Osteocyte (in vitro differentiated cells): ENCODE data around the gene DPP10. TPM values are rescaled to one million over a fixed set of nuclear protein-coding genes. Genes with fewer than 3 reads are reported as not detected.

Experiments
- DNase-seq: peaks from one replicate; pipeline ENCODE4 v3.0.0; 2021; ENCODE audit warnings: mixed read lengths; ENCODE audit not compliant: unreplicated experiment; ENCODE audit errors: extremely low spot score
- H3K27ac Mint-ChIP-seq: one replicate; pipeline ENCODE4 v1.8.0; 2021; ENCODE audit warnings: mild to moderate bottlenecking, mixed read lengths; ENCODE audit not compliant: unreplicated experiment
- H3K27me3 Mint-ChIP-seq: one replicate; pipeline ENCODE4 v1.8.0; 2021; ENCODE audit warnings: mixed read lengths; ENCODE audit not compliant: unreplicated experiment
- H3K36me3 Mint-ChIP-seq: one replicate; pipeline ENCODE4 v1.8.0; 2021; ENCODE audit warnings: mixed read lengths; ENCODE audit not compliant: unreplicated experiment
- H3K4me1 Mint-ChIP-seq: one replicate; pipeline ENCODE4 v1.8.0; 2021; ENCODE audit warnings: mixed read lengths; ENCODE audit not compliant: unreplicated experiment
- H3K4me3 Mint-ChIP-seq: one replicate; pipeline ENCODE4 v1.8.0; 2021; ENCODE audit warnings: mild to moderate bottlenecking, moderate library complexity, mixed read lengths; ENCODE audit not compliant: unreplicated experiment
- H3K9me3 Mint-ChIP-seq: one replicate; pipeline ENCODE4 v1.8.0; 2021; ENCODE audit warnings: mixed read lengths; ENCODE audit not compliant: unreplicated experiment
- CTCF ChIP-seq: fragments of 200-600 bp; sonication (generic); IDR thresholded peaks from 2 replicates; pipeline ENCODE4 v1.5.0; 2021; ENCODE audit warnings: antibody characterized with exemption, mild to moderate bottlenecking, moderate library complexity
- total RNA-seq: library from RNA; stranded (reverse); gene quantifications from 2 replicates; pipeline ENCODE4 v1.2.1, GENCODE V29; 2021

DPP10 gene
- total RNA-seq, 1 donor from 2014 or later, result not detected

DNA sequence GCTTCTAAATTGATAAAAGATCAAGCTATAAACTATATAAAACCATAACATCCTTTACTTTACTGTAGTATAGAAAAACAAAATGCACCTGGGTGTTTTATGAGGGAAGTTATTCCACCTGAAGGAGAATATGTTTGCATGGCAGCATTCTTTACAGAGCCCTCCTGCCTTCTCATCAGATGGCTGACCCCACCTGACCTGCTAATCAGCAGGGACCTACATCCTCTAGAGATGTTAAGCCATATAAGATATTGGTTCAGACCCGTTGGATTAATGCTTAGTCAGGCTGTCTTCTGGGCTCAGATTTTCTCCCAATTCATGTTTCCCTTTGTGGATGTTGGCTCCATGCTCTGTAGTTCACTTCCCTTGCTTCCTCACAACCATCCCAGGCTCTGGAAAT lies 414.8 kb downstream of the DPP10 start:
- Mint-ChIP-seq H3K9me3 (peaks cover 5% of the 10 kb centered on the region), H3K36me3 (no peaks in the 10 kb centered on the region), H3K27ac (no peak overlapping the region), H3K4me3 (no peak overlapping the region), H3K27me3 (no peaks in the 10 kb centered on the region), H3K4me1 (no peaks in the 10 kb centered on the region)
- TF ChIP-seq CTCF, result no peak
- DNase-seq, result no peak

GRCh38 chr2:114859726-114860510 lies 417.5 kb downstream of the DPP10 start:
- Mint-ChIP-seq H3K36me3 (no peaks in the 10 kb centered on the region), H3K4me1 (no peaks in the 10 kb centered on the region), H3K4me3 (no peak overlapping the region), H3K27ac (no peak overlapping the region), H3K27me3 (no peaks in the 10 kb centered on the region), H3K9me3 (peaks cover 12% of the 10 kb centered on the region)
- no peak for TF ChIP-seq CTCF
- no peak for DNase-seq

DNA sequence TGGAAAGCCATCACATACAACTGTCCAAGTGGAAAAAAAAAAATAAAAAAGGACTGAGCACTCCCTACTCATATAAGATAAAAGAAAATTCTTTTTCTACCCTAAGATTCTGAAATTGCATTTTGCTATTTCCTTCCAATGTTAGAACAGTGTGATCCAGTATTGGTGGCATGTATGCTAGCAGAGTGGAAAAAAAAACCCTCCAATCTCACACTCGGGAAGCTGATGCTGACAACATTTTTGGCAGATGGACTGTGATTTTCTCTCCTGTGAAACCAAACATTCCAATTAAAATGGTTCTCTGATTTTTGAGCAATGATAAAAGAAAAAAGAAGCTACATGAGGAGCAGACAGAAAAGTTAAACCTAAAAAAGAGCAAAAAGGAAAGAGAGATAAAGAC lies 419.8 kb downstream of the DPP10 start:
- Mint-ChIP-seq H3K4me1 (no peaks in the 10 kb centered on the region), H3K27ac (no peak overlapping the region), H3K4me3 (no peak overlapping the region), H3K36me3 (no peaks in the 10 kb centered on the region), H3K27me3 (no peaks in the 10 kb centered on the region), H3K9me3 (peaks cover 17% of the 10 kb centered on the region)
- TF ChIP-seq CTCF, result no peak
- DNase-seq, result no peak

- Mint-ChIP-seq H3K27me3 (no peaks in the 10 kb centered on the region), H3K9me3 (peaks cover 29% of the 10 kb centered on the region), H3K4me3 (no peak overlapping the region), H3K27ac (no peak overlapping the region), H3K4me1 (no peaks in the 10 kb centered on the region), H3K36me3 (no peaks in the 10 kb centered on the region)
- no peak for TF ChIP-seq CTCF
- no peak for DNase-seq
Measured at GRCh38 chr2:114864901-114865300, 422.5 kb downstream of the DPP10 start.

DNA sequence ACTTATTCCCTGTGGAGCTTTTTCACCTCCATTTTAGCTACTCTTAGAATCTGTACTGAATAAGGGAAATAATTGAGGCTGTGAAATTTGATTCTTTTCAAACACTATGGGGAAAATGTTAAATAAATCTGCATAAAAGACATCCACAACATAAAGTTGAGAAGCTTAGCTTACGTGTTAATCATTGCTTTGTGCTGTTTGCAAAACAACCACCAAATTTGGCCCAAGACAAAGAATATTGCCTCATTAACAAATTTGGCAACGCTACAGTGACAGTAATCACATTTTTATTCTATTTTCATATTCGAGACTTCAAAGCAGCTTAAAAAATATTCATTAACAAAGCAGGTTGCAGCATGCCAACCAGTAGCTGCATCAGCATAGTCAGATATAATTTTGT lies 437.6 kb downstream of the DPP10 start:
- H3K9me3 Mint-ChIP-seq, result peaks cover 12% of the 10 kb centered on the region
- no peaks in the 10 kb centered on the region for H3K4me1 Mint-ChIP-seq
- no peak overlapping the region for H3K27ac Mint-ChIP-seq

More for the DNA sequence above, 437.6 kb downstream of the DPP10 start:
- H3K27me3 Mint-ChIP-seq, result no peaks in the 10 kb centered on the region
- no peaks in the 10 kb centered on the region for H3K36me3 Mint-ChIP-seq
- H3K4me3 Mint-ChIP-seq, result no peak overlapping the region
- DNase-seq, result no peak
- no peak for TF ChIP-seq CTCF
